Measurements from ENCODE around the gene TGFB1. TPM values are rescaled to one million over a fixed set of nuclear protein-coding genes. Genes with fewer than 3 reads are reported as not detected.

TGFB1 gene
- total RNA-seq, 1 experiment from 2014 or later = 30.1 TPM

DNA sequence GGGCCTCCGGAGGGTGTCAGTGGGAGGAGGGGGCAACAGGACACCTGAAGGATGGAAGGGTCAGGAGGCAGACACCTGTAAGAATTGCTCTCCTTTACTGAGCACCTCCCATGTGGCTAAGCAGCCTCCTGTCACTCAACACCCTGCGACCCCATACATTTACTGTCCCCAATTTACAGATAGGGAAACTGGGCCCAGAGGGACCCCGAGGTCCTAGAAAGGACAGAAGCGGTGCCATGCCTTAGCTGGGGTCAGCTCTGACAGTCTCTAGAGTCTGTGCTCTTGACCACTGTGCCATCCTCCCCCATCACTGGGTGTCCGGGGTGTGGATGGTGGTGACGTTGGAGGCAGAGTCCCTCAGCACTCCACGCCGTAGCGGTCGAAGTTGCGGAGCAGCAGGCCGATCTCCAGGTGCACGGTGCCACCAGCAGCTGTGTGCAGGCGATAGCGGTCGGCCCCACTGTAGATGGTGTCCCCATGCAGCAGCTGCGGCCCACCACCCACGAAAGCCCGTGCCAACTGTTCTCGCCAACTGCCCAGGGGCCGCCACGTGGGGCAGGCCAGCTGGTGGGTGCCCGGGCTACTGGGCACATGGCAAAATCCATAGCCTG, 726 bp upstream of the TGFB1 start:
- Histone ChIP-seq H2BK15ac (ENCODE audit: low read depth, low read length) (no peak overlapping the region), H4K20me1 (ENCODE audit: control insufficient read depth, insufficient read depth, insufficient read length) (no peaks in the 10 kb centered on the region), H2AFZ (ENCODE audit: low read length) (no peak overlapping the region), H2BK5ac (ENCODE audit: insufficient read length, low read length) (no peak overlapping the region), H3K27me3 (ENCODE audit: insufficient read depth, low read length) (peaks cover 10% of the 10 kb centered on the region; the same call in 1 of the 2 replicates), H4K8ac (replicated peaks; ENCODE audit: insufficient read length, low read depth, low read length) (no peak overlapping the region), H3K56ac (ENCODE audit: insufficient read length, low read depth, low read length) (no peak overlapping the region), H2BK20ac (ENCODE audit: low read depth, low read length, poor library complexity, severe bottlenecking) (no peak overlapping the region), H3K79me2 (ENCODE audit: insufficient read depth, low read length) (no peaks in the 10 kb centered on the region), H3K23ac (ENCODE audit: insufficient read length, low read depth, low read length) (no peak overlapping the region), H3K4me1 (ENCODE audit: insufficient read depth, low read length) (no peaks in the 10 kb centered on the region; the same call in 1 of the 2 replicates), H3K79me1 (ENCODE audit: insufficient read depth, low read depth, low read length, poor library complexity, severe bottlenecking) (no peaks in the 10 kb centered on the region), H2BK12ac (ENCODE audit: insufficient read length, low read depth, low read length) (no peak overlapping the region), H3K4me2 (ENCODE audit: insufficient read depth, insufficient read length, low read length) (peak overlapping the region; percentile 11), H3K14ac (ENCODE audit: insufficient read depth, low read length) (no peak overlapping the region), H3K27ac (ENCODE audit: insufficient read length, low read depth, low read length) (no peak overlapping the region), H3K18ac (ENCODE audit: insufficient read length, low read depth, low read length) (no peak overlapping the region), H3K9me3 (ENCODE audit: control insufficient read depth, low read depth, low read length) (no peaks in the 10 kb centered on the region), H3T11ph (ENCODE audit: low read length) (no peak overlapping the region), H4K91ac (ENCODE audit: insufficient read length, low read depth, low read length) (no peak overlapping the region), H3K4ac (ENCODE audit: low read depth, low read length) (no peak overlapping the region), H3K9ac (ENCODE audit: extremely low read depth, insufficient read length, low read length) (no peak overlapping the region), H2BK120ac (ENCODE audit: low read depth, low read length, poor library complexity, severe bottlenecking) (no peak overlapping the region), H2AK5ac (ENCODE audit: insufficient read length, low read length) (no peak overlapping the region), H4K5ac (ENCODE audit: insufficient read length, low read depth, low read length) (no peak overlapping the region), H3K23me2 (ENCODE audit: insufficient read length, low read depth, low read length, poor library complexity, severe bottlenecking) (peaks cover 26% of the 10 kb centered on the region)
- H3K4me1 Mint-ChIP-seq = peaks cover 21 to 22% of the 10 kb centered on the region in 2 experiments
- no peaks in the 10 kb centered on the region; a peak in 1 of 5 replicates for H3K9me3 Mint-ChIP-seq
- DNase-seq = no peak
- no CpG with 5 or more reads among the region's 23 CpGs for WGBS (ENCODE audit: extremely low coverage, insufficient read length, low lambda C conversion rate)
- TF ChIP-seq, protein P1, sequence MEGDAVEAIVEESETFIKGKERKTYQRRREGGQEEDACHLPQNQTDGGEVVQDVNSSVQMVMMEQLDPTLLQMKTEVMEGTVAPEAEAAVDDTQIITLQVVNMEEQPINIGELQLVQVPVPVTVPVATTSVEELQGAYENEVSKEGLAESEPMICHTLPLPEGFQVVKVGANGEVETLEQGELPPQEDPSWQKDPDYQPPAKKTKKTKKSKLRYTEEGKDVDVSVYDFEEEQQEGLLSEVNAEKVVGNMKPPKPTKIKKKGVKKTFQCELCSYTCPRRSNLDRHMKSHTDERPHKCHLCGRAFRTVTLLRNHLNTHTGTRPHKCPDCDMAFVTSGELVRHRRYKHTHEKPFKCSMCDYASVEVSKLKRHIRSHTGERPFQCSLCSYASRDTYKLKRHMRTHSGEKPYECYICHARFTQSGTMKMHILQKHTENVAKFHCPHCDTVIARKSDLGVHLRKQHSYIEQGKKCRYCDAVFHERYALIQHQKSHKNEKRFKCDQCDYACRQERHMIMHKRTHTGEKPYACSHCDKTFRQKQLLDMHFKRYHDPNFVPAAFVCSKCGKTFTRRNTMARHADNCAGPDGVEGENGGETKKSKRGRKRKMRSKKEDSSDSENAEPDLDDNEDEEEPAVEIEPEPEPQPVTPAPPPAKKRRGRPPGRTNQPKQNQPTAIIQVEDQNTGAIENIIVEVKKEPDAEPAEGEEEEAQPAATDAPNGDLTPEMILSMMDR (conservative IDR thresholded peaks at IDR 0.05) = no peak
- peak overlapping the region; percentile 73 to 80 for H3K4me3 Mint-ChIP-seq
- peaks cover 44% of the 10 kb centered on the region for H3K27me3 Mint-ChIP-seq (ENCODE audit: low read depth)
- peaks cover 0 to 10% (median 2%) of the 10 kb centered on the region in 3 experiments; a peak in 4 of 7 replicates for H3K36me3 Mint-ChIP-seq (ENCODE audit: insufficient read depth in 1 of 3, low read depth in 3 of 3)
- H3K27ac Mint-ChIP-seq = no peak overlapping the region; a peak in 2 of 7 replicates

Measured in H9 (cell line).